Measurements from ENCODE around the gene ARHGEF19.

DNA sequence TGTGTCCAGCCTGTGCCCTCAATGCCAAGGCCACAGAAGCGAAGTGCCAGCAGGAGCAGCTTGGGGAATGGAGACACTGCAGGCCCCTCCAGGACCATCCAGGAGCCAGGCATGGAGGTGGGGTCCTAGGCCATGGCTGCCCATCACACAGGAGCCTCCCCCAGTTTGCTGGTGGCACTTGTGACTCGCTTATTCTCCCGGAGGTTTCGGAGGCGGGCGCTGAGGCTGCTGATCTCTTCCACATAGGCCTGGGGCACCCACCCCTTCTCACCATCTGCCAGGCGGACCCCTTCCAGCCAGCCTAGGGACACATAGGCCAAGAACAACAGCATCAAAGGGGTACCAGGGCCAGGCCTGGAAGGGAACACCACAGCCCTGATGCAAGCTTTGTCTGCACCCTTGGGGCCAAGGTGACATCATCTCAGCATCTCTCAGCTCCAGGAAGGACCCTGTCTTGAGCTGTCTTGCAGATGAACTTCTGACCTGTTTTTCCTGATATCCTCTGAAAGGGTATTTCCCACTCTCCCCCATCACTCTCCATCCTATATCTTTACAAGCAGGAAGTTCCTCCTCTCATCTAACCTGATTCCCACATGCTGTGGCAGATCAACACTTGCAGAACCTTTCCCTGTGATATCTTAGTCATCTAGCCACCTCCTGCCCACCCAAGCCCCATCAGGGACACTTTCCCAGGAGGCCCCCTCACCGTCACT, 13.9 kb downstream of the ARHGEF19 start:
- TF ChIP-seq, protein P1, sequence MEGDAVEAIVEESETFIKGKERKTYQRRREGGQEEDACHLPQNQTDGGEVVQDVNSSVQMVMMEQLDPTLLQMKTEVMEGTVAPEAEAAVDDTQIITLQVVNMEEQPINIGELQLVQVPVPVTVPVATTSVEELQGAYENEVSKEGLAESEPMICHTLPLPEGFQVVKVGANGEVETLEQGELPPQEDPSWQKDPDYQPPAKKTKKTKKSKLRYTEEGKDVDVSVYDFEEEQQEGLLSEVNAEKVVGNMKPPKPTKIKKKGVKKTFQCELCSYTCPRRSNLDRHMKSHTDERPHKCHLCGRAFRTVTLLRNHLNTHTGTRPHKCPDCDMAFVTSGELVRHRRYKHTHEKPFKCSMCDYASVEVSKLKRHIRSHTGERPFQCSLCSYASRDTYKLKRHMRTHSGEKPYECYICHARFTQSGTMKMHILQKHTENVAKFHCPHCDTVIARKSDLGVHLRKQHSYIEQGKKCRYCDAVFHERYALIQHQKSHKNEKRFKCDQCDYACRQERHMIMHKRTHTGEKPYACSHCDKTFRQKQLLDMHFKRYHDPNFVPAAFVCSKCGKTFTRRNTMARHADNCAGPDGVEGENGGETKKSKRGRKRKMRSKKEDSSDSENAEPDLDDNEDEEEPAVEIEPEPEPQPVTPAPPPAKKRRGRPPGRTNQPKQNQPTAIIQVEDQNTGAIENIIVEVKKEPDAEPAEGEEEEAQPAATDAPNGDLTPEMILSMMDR (IDR thresholded peaks at IDR 0.05; ENCODE audit: low read depth, low read length) = no peak
- TF ChIP-seq POLR2A (IDR thresholded peaks at IDR 0.05; ENCODE audit: extremely low read depth, insufficient read length) (no peak), MYC (IDR thresholded peaks at IDR 0.05; ENCODE audit: low read depth, low read length) (no peak)
- TF ChIP-seq, protein P2, sequence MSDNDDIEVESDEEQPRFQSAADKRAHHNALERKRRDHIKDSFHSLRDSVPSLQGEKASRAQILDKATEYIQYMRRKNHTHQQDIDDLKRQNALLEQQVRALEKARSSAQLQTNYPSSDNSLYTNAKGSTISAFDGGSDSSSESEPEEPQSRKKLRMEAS (IDR thresholded peaks at IDR 0.05; ENCODE audit: low read depth, low read length) = no peak
